H1 (cell line): ENCODE measurements around the gene DOCK11. TPM values are rescaled to one million over a fixed set of nuclear protein-coding genes. Genes with fewer than 3 reads are reported as not detected.

Experiments
- CTCF ChIA-PET: fragments of 300-600 bp; sonication (Branson Sonifier 250); formaldehyde crosslinking; loops from one replicate; lab custom pipeline; 2021; ENCODE audit not compliant: partially characterized antibody; lab: Charles Lee
- POLR2A ChIA-PET: fragments of 300-600 bp; sonication (Branson Sonifier 250); formaldehyde crosslinking; loops from one replicate; lab custom pipeline; 2021; ENCODE audit warnings: inconsistent platforms; ENCODE audit not compliant: partially characterized antibody; lab: Charles Lee
- DNase-seq, 2 experiments: peaks; one replicate each; pipeline versions ENCODE4 v3.0.0 to v3.0.0-alpha.2; 2010 to 2022; ENCODE audit warnings: low spot score in 2 of 2, low read depth in 1 of 2, mixed read lengths in 1 of 2
- FAIRE-seq: peaks from 2 replicates; lab custom pipeline; 2011; peaks lifted over from hg19 to GRCh38; lab: Jason Lieb, UNC
- H2AFZ ChIP-seq: 2 replicates; pipeline ENCODE4 v1.8.1; 2012; ENCODE audit warnings: low read length, inconsistent platforms
- H2AK5ac ChIP-seq: 2 replicates; pipeline ENCODE4 v1.6.1; 2013; ENCODE audit warnings: low read depth, low read length
- H2BK120ac ChIP-seq: replicated peaks from 2 replicates; pipeline ENCODE3; 2013; ENCODE audit warnings: low read depth, low read length, inconsistent platforms
- H2BK12ac ChIP-seq: 2 replicates; pipeline ENCODE4 v1.6.1; 2013; ENCODE audit warnings: low read depth, low read length
- H2BK15ac ChIP-seq: 2 replicates; pipeline ENCODE4 v1.6.1; 2013; ENCODE audit warnings: low read length
- H2BK20ac ChIP-seq: 2 replicates; pipeline ENCODE4 v1.6.1; 2013; ENCODE audit warnings: low read length
- H2BK5ac ChIP-seq: 2 replicates; pipeline ENCODE4 v1.6.1; 2013; ENCODE audit warnings: low read depth, low read length
- H3K14ac ChIP-seq: 2 replicates; pipeline ENCODE4 v1.6.1; 2013; ENCODE audit warnings: inconsistent platforms; ENCODE audit not compliant: insufficient read length
- H3K18ac ChIP-seq: 2 replicates; pipeline ENCODE4 v1.6.1; 2013; ENCODE audit warnings: low read length; ENCODE audit errors: extremely low read depth
- H3K23ac ChIP-seq: 2 replicates; pipeline ENCODE4 v1.6.1; 2013; ENCODE audit warnings: inconsistent platforms; ENCODE audit not compliant: insufficient read length
- H3K23me2 ChIP-seq: 2 replicates; pipeline ENCODE4 v1.6.1; 2013; ENCODE audit warnings: low read depth, low read length
- H3K27ac ChIP-seq: 2 replicates; pipeline ENCODE4 v1.6.1; 2011; ENCODE audit warnings: low read depth, low read length, inconsistent platforms
- H3K27me3 ChIP-seq, 4 experiments: replicated peaks in 1 of 4; 1 replicate in 1 of 4; 2 replicates in 3 of 4; pipeline versions ENCODE4 v1.6.1 to v1.8.1; 2011 to 2013; ENCODE audit warnings: low read length in 3 of 4, mild to moderate bottlenecking in 3 of 4, inconsistent platforms in 2 of 4, mixed read lengths in 2 of 4, moderate library complexity in 1 of 4; ENCODE audit not compliant: control insufficient read depth in 3 of 4, insufficient read depth in 3 of 4; ENCODE audit errors: extremely low read depth in 1 of 4
- H3K36me3 ChIP-seq, 4 experiments: 2 replicates each; pipeline versions ENCODE4 v1.6.1 to v1.8.1; 2011 to 2013; ENCODE audit warnings: mild to moderate bottlenecking in 4 of 4, low read length in 3 of 4, moderate library complexity in 2 of 4, control low read depth in 1 of 4, inconsistent platforms in 1 of 4; ENCODE audit not compliant: insufficient read depth in 4 of 4, control insufficient read depth in 2 of 4
- H3K4ac ChIP-seq: replicated peaks from 2 replicates; pipeline ENCODE3; 2013; ENCODE audit warnings: low read length, low read depth, mixed read lengths, inconsistent platforms; ENCODE audit not compliant: insufficient read length
- H3K4me1 ChIP-seq, 4 experiments: replicated peaks in 1 of 4; 1 replicate in 1 of 4; 2 replicates in 3 of 4; pipeline versions ENCODE4 v1.6.1 to v1.8.1; 2011 to 2013; ENCODE audit warnings: low read length in 3 of 4, inconsistent platforms in 2 of 4, mixed read lengths in 1 of 4; ENCODE audit not compliant: insufficient read depth in 4 of 4, control insufficient read depth in 3 of 4
- H3K4me2 ChIP-seq, 2 experiments: 2 replicates each; pipeline versions ENCODE4 v1.6.1 to v1.8.1; 2011 to 2013; ENCODE audit warnings: low read depth in 2 of 2, low read length in 2 of 2, control low read depth in 1 of 2, inconsistent platforms in 1 of 2, mild to moderate bottlenecking in 1 of 2; ENCODE audit not compliant: insufficient read depth in 1 of 2
- H3K4me3 ChIP-seq, 4 experiments: fragments of 200-600, 300-600 bp in 1 of 4; sonication (generic), shearing (Covaris generic), sonication (Bioruptor Twin) in 1 of 4; 2 replicates each; pipeline versions ENCODE4 v1.5.1 to v1.8.1; 2011 to 2016; ENCODE audit warnings: low read length in 4 of 4, low read depth in 3 of 4, control low read depth in 2 of 4, inconsistent platforms in 2 of 4, mild to moderate bottlenecking in 2 of 4, mixed read lengths in 1 of 4, moderate library complexity in 1 of 4; ENCODE audit not compliant: insufficient read depth in 2 of 4; ENCODE audit errors: extremely low read depth in 1 of 4
- H3K56ac ChIP-seq: replicated peaks from 2 replicates; pipeline ENCODE3; 2013; ENCODE audit warnings: low read depth, mild to moderate bottlenecking, mixed read lengths, low read length, inconsistent platforms; ENCODE audit not compliant: insufficient read length
- H3K79me1 ChIP-seq: 2 replicates; pipeline ENCODE4 v1.6.1; 2013; ENCODE audit warnings: low read depth, low read length, control low read depth
- H3K79me2 ChIP-seq, 2 experiments: 2 replicates each; pipeline versions ENCODE4 v1.6.1 to v1.8.1; 2012 to 2013; ENCODE audit warnings: low read length in 2 of 2, mild to moderate bottlenecking in 2 of 2, inconsistent platforms in 1 of 2; ENCODE audit not compliant: insufficient read depth in 2 of 2, control insufficient read depth in 1 of 2
- H3K9ac ChIP-seq, 4 experiments: replicated peaks in 1 of 4; 1 replicate in 1 of 4; 2 replicates in 3 of 4; pipeline versions ENCODE4 v1.6.1 to v1.8.1; 2011 to 2013; ENCODE audit warnings: low read depth in 3 of 4, low read length in 3 of 4, control low read depth in 2 of 4, mild to moderate bottlenecking in 2 of 4, moderate library complexity in 2 of 4, inconsistent platforms in 1 of 4; ENCODE audit errors: extremely low read depth in 1 of 4
- H3K9me3 ChIP-seq, 2 experiments: 2 replicates each; pipeline versions ENCODE4 v1.6.1 to v1.8.1; 2012 to 2013; ENCODE audit warnings: mild to moderate bottlenecking in 2 of 2, moderate library complexity in 2 of 2, control low read depth in 1 of 2, inconsistent platforms in 1 of 2, low read depth in 1 of 2, low read length in 1 of 2, mixed read lengths in 1 of 2; ENCODE audit not compliant: insufficient read depth in 2 of 2
- H4K20me1 ChIP-seq, 2 experiments: replicated peaks in 1 of 2; 2 replicates each; pipeline versions ENCODE3 to v1.8.1; 2011 to 2013; ENCODE audit warnings: inconsistent platforms in 2 of 2, low read length in 2 of 2, mild to moderate bottlenecking in 1 of 2; ENCODE audit not compliant: insufficient read depth in 2 of 2, control insufficient read depth in 1 of 2
- H4K5ac ChIP-seq: 2 replicates; pipeline ENCODE4 v1.6.1; 2013; ENCODE audit warnings: low read length, low read depth, mixed read lengths, inconsistent platforms; ENCODE audit not compliant: insufficient read length
- H4K8ac ChIP-seq: 2 replicates; pipeline ENCODE4 v1.8.0; 2013; ENCODE audit warnings: mild to moderate bottlenecking, moderate library complexity, low read length, inconsistent platforms; ENCODE audit not compliant: insufficient read depth; ENCODE audit errors: extremely low read depth
- H4K91ac ChIP-seq: replicated peaks from 2 replicates; pipeline ENCODE3; 2013; ENCODE audit warnings: low read length, mixed read lengths, inconsistent platforms; ENCODE audit not compliant: insufficient read length
- TBP ChIP-seq: IDR thresholded peaks from 2 replicates; pipeline ENCODE4 v1.6.1; 2011; ENCODE audit warnings: low read depth, low read length, improper control_type of control experiment
- YY1 ChIP-seq: IDR thresholded peaks from 2 replicates; pipeline ENCODE4 v1.6.1; 2011; ENCODE audit warnings: low read depth, mild to moderate bottlenecking, low read length
- ZNF274 ChIP-seq: IDR thresholded peaks from 2 replicates; pipeline ENCODE4 v1.7.0; 2012; ENCODE audit warnings: low read length, borderline replicate concordance; ENCODE audit errors: extremely low read depth
- WGBS, 2 experiments: shearing (Covaris generic) in 1 of 2; methylation state at CpG; one replicate each; pipeline versions ENCODE4 v1.1.6 to v1.1.7; 2013 to 2015; ENCODE audit warnings: low lambda C conversion rate in 2 of 2, mixed read lengths in 2 of 2, inconsistent platforms in 1 of 2, low coverage in 1 of 2, missing lambda C conversion rate in 1 of 2; ENCODE audit not compliant: insufficient replicate concordance in 2 of 2, insufficient coverage in 1 of 2, insufficient read length in 1 of 2; ENCODE audit errors: extremely low coverage in 1 of 2, missing lambda C conversion rate in 1 of 2; 5-methylcytosine and 5-hydroxymethylcytosine counted together
- polyA plus RNA-seq, 7 experiments: library from polyadenylated mRNA; depleted of rRNA in 3 of 7; stranded (reverse) in 5 of 7; unstranded in 2 of 7; fragments of >200 nt in 5 of 7; fragments of 200-250 nt in 2 of 7; gene quantifications; 1 replicate in 5 of 7; 2 replicates in 1 of 7; 4 replicates in 1 of 7; pipeline versions ENCODE4 v1.2.1 to v1.2.3, GENCODE V29; 2011 to 2013; ENCODE audit warnings: missing spikeins in 2 of 7, mixed read lengths in 2 of 7
- total RNA-seq: library from RNA; stranded (reverse); fragmentation: NEBNext Ultra II Directional; extraction: Animal tissue kit (Norgen Biotek cat#: 25700); gene quantifications from 2 replicates; pipeline ENCODE4 v1.2.1, GENCODE V29; 2021

DOCK11 gene
- total and polyA plus RNA-seq, 2 of the 8 experiments (the other 6 are each of a cell fraction or from before 2014, with no cell fraction given), result 4.9 to 12.0 TPM

- no peak for FAIRE-seq
- TF ChIP-seq TBP (no peak), ZNF274 (no peak), YY1 (no peak)
- CTCF ChIA-PET, result no interaction called here
These were observed 229.2 kb downstream of the DOCK11 start for GRCh38 chrX:118724775-118725174.

More at GRCh38 chrX:118724775-118725174, 229.2 kb downstream of the DOCK11 start:
- H3K36me3 ChIP-seq, result no peaks in the 10 kb centered on the region
- no peak overlapping the region for H4K5ac ChIP-seq
- no peak overlapping the region for H3K9ac ChIP-seq
- no peak overlapping the region for H3K4me3 ChIP-seq
- H2AK5ac ChIP-seq, result no peak overlapping the region
- H2BK15ac ChIP-seq, result no peak overlapping the region
- H4K91ac ChIP-seq, result no peak overlapping the region
- H2AFZ ChIP-seq, result no peak overlapping the region
- H4K8ac ChIP-seq, result no peak overlapping the region
- no peak overlapping the region for H3K4me2 ChIP-seq
- DNase-seq, result no peak
- H3K79me2 ChIP-seq, result no peaks in the 10 kb centered on the region
- H3K14ac ChIP-seq, result no peak overlapping the region
- WGBS, 2 experiments, result 81% methylated on average over 7 of the region's 7 CpGs; no CpG with 5 or more reads in 1 of the 2 experiments
- H3K23me2 ChIP-seq, result peaks cover 4% of the 10 kb centered on the region; the same call in 1 of the 2 replicates
- POLR2A ChIA-PET, result no interaction called here
- no peak overlapping the region for H3K23ac ChIP-seq
- H2BK120ac ChIP-seq, result no peak overlapping the region
- H3K18ac ChIP-seq, result no peak overlapping the region
- H3K9me3 ChIP-seq, result no peaks in the 10 kb centered on the region
- H3K27ac ChIP-seq, result no peak overlapping the region
- no peak overlapping the region for H2BK20ac ChIP-seq
- no peak overlapping the region for H2BK5ac ChIP-seq
- no peak overlapping the region for H3K4ac ChIP-seq
- H3K4me1 ChIP-seq, result peaks cover 0 to 5% (median 3%) of the 10 kb centered on the region in 4 experiments; a peak in 3 of 7 replicates
- H4K20me1 ChIP-seq, result no peaks in the 10 kb centered on the region
- H3K79me1 ChIP-seq, result no peaks in the 10 kb centered on the region
- H3K56ac ChIP-seq, result no peak overlapping the region
- H2BK12ac ChIP-seq, result no peak overlapping the region
- peaks cover 0 to 16% (median 8%) of the 10 kb centered on the region in 4 experiments; a peak in 5 of 7 replicates for H3K27me3 ChIP-seq
